ENCODE measurements around the gene PDE6B. TPM values are rescaled to one million over a fixed set of nuclear protein-coding genes. Genes with fewer than 3 reads are reported as not detected.

The PDE6B gene
- polyA plus RNA-seq, 1 donor from 2014 or later, result 3.2 TPM

DNA sequence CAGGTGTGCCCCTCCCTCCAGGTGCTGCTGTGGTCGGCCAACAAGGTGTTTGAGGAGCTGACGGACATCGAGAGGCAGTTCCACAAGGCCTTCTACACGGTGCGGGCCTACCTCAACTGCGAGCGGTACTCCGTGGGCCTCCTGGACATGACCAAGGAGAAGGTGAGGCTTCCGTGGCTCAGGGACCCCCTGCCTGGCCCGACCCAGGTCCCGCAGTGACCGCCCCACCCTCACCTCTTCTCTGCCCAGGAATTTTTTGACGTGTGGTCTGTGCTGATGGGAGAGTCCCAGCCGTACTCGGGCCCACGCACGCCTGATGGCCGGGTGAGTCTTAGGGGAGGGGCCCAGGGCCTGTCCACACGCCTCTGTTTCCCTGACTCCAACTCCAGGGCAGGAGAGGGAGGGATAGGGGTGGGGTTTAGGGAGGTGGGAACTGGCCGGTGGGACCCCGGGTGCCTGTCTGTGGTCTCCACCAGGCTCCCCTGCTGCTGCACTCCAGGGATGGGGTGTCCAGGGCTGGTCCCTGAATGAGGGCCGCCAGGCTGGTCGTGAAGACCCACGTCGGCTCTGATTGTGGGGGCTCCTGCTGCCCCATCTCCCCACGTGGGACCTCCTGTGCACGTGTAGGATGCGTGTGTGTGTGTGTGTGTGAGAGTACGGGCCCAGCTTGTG, 28.6 kb downstream of the PDE6B start:
- no peaks in the 10 kb centered on the region for H3K9me2 ChIP-seq (ENCODE audit: insufficient read depth, low read length)
- no peak overlapping the region for H2AFZ ChIP-seq (ENCODE audit: low read depth, low read length)
- H3K36me3 ChIP-seq (ENCODE audit: insufficient read depth, low read length), result no peaks in the 10 kb centered on the region
- H3K4me2 ChIP-seq (ENCODE audit: low read length), result no peak overlapping the region
- H3K9me3 ChIP-seq (ENCODE audit: low read length), result no peaks in the 10 kb centered on the region
- no peak overlapping the region for H3K9ac ChIP-seq (ENCODE audit: low read length)
- no peaks in the 10 kb centered on the region for H4K20me1 ChIP-seq (ENCODE audit: insufficient read depth)
- no peak overlapping the region for H3K4me3 ChIP-seq (ENCODE audit: low read length)
- TF ChIP-seq MXI1 (conservative IDR thresholded peaks at IDR 0.05; ENCODE audit: poor library complexity, severe bottlenecking), result no peak
- no peak for TF ChIP-seq TAF1 (IDR thresholded peaks at IDR 0.05; ENCODE audit: low read depth)
- no peak for TF ChIP-seq POLR2AphosphoS5 (IDR thresholded peaks at IDR 0.05)
- H3K27me3 ChIP-seq (ENCODE audit: insufficient read depth, low read depth, low read length), result no peaks in the 10 kb centered on the region
- H3F3A ChIP-seq (ENCODE audit: insufficient read depth, low read length, poor library complexity, severe bottlenecking), result no peaks in the 10 kb centered on the region
- H3K79me2 ChIP-seq (replicated peaks; ENCODE audit: insufficient read depth, low read length), result no peaks in the 10 kb centered on the region
- H3K27ac ChIP-seq (ENCODE audit: low read length), result no peak overlapping the region

- Histone ChIP-seq H2AFZ (ENCODE audit: low read depth, low read length) (no peak overlapping the region), H3F3A (ENCODE audit: insufficient read depth, low read length, poor library complexity, severe bottlenecking) (no peaks in the 10 kb centered on the region), H3K27ac (ENCODE audit: low read length) (no peak overlapping the region), H3K4me3 (ENCODE audit: low read length) (no peak overlapping the region), H3K9me3 (ENCODE audit: low read length) (no peaks in the 10 kb centered on the region), H3K36me3 (ENCODE audit: insufficient read depth, low read length) (no peaks in the 10 kb centered on the region), H3K4me2 (ENCODE audit: low read length) (no peak overlapping the region), H3K27me3 (ENCODE audit: insufficient read depth, low read depth, low read length) (no peaks in the 10 kb centered on the region), H3K9me2 (ENCODE audit: insufficient read depth, low read length) (no peaks in the 10 kb centered on the region), H3K9ac (ENCODE audit: low read length) (no peak overlapping the region), H4K20me1 (ENCODE audit: insufficient read depth) (no peaks in the 10 kb centered on the region), H3K79me2 (replicated peaks; ENCODE audit: insufficient read depth, low read length) (no peaks in the 10 kb centered on the region)
- no peak for TF ChIP-seq EP300 (conservative IDR thresholded peaks at IDR 0.05; ENCODE audit: poor library complexity, severe bottlenecking)
- TF ChIP-seq, protein P1, sequence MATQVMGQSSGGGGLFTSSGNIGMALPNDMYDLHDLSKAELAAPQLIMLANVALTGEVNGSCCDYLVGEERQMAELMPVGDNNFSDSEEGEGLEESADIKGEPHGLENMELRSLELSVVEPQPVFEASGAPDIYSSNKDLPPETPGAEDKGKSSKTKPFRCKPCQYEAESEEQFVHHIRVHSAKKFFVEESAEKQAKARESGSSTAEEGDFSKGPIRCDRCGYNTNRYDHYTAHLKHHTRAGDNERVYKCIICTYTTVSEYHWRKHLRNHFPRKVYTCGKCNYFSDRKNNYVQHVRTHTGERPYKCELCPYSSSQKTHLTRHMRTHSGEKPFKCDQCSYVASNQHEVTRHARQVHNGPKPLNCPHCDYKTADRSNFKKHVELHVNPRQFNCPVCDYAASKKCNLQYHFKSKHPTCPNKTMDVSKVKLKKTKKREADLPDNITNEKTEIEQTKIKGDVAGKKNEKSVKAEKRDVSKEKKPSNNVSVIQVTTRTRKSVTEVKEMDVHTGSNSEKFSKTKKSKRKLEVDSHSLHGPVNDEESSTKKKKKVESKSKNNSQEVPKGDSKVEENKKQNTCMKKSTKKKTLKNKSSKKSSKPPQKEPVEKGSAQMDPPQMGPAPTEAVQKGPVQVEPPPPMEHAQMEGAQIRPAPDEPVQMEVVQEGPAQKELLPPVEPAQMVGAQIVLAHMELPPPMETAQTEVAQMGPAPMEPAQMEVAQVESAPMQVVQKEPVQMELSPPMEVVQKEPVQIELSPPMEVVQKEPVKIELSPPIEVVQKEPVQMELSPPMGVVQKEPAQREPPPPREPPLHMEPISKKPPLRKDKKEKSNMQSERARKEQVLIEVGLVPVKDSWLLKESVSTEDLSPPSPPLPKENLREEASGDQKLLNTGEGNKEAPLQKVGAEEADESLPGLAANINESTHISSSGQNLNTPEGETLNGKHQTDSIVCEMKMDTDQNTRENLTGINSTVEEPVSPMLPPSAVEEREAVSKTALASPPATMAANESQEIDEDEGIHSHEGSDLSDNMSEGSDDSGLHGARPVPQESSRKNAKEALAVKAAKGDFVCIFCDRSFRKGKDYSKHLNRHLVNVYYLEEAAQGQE (IDR thresholded peaks at IDR 0.05; ENCODE audit: borderline replicate concordance), result no peak
- TF ChIP-seq, protein P2, sequence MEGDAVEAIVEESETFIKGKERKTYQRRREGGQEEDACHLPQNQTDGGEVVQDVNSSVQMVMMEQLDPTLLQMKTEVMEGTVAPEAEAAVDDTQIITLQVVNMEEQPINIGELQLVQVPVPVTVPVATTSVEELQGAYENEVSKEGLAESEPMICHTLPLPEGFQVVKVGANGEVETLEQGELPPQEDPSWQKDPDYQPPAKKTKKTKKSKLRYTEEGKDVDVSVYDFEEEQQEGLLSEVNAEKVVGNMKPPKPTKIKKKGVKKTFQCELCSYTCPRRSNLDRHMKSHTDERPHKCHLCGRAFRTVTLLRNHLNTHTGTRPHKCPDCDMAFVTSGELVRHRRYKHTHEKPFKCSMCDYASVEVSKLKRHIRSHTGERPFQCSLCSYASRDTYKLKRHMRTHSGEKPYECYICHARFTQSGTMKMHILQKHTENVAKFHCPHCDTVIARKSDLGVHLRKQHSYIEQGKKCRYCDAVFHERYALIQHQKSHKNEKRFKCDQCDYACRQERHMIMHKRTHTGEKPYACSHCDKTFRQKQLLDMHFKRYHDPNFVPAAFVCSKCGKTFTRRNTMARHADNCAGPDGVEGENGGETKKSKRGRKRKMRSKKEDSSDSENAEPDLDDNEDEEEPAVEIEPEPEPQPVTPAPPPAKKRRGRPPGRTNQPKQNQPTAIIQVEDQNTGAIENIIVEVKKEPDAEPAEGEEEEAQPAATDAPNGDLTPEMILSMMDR (IDR thresholded peaks at IDR 0.05; ENCODE audit: poor library complexity, severe bottlenecking), result no peak
- no peak for TF ChIP-seq POLR2AphosphoS5 (IDR thresholded peaks at IDR 0.05)
- TF ChIP-seq EZH2 (IDR thresholded peaks at IDR 0.05; ENCODE audit: borderline replicate concordance, insufficient read depth, low read length, poor library complexity, severe bottlenecking), result no peak
Measured at GRCh38 chr4:654503-654845, 29.1 kb downstream of the PDE6B start.

DNA sequence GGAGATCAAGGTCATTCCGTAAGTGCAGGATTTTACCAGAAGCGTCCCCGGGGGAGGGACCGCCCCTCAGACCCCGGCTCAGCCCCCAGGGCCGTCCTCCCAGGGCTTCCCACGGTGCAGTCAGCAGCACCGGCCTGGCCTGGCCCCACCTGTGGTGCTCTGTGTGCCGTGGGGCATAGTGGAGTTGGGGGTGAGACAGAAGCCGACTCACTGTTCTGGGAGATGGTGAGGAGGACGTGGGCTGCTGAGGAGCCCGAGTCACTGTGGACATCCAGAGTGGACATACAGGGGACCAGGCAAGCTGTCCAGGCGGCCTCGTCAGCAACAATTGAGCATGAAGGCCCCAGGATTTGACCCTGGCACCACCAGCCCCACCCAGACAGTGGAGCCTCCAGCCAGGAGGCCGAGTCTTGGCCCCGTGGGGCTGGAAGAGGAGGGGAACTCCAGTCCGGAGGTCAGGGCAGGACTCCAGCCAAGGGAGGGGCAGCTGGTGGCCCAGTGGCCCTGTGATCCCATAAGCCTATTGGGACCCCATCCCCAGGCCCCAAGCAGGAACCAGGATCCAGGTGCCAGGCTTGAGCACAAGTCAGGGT, 29.6 kb downstream of the PDE6B start:
- no peak for TF ChIP-seq RAD21 (conservative IDR thresholded peaks at IDR 0.05)
- no peak for TF ChIP-seq EZH2 (IDR thresholded peaks at IDR 0.05; ENCODE audit: borderline replicate concordance, insufficient read depth, low read length, poor library complexity, severe bottlenecking)
- TF ChIP-seq SMC3 (conservative IDR thresholded peaks at IDR 0.05; ENCODE audit: poor library complexity), result no peak
- TF ChIP-seq, protein P1 (IDR thresholded peaks at IDR 0.05; ENCODE audit: borderline replicate concordance), result no peak
- H3F3A ChIP-seq (ENCODE audit: insufficient read depth, low read length, poor library complexity, severe bottlenecking), result no peaks in the 10 kb centered on the region
- H3K4me2 ChIP-seq (ENCODE audit: low read length), result no peak overlapping the region
- H3K9me3 ChIP-seq (ENCODE audit: low read length), result no peaks in the 10 kb centered on the region
- no peak overlapping the region for H3K4me3 ChIP-seq (ENCODE audit: low read length)
- H3K27me3 ChIP-seq (ENCODE audit: insufficient read depth, low read depth, low read length), result no peaks in the 10 kb centered on the region
- no peaks in the 10 kb centered on the region for H3K79me2 ChIP-seq (replicated peaks; ENCODE audit: insufficient read depth, low read length)
- no peak overlapping the region for H3K9ac ChIP-seq (ENCODE audit: low read length)
- no peaks in the 10 kb centered on the region for H4K20me1 ChIP-seq (ENCODE audit: insufficient read depth)
- H3K27ac ChIP-seq (ENCODE audit: low read length), result no peak overlapping the region
- no peak overlapping the region for H2AFZ ChIP-seq (ENCODE audit: low read depth, low read length)
- H3K36me3 ChIP-seq (ENCODE audit: insufficient read depth, low read length), result no peaks in the 10 kb centered on the region
- no peaks in the 10 kb centered on the region for H3K9me2 ChIP-seq (ENCODE audit: insufficient read depth, low read length)
